Measurements from ENCODE around the gene PEF1.

DNA sequence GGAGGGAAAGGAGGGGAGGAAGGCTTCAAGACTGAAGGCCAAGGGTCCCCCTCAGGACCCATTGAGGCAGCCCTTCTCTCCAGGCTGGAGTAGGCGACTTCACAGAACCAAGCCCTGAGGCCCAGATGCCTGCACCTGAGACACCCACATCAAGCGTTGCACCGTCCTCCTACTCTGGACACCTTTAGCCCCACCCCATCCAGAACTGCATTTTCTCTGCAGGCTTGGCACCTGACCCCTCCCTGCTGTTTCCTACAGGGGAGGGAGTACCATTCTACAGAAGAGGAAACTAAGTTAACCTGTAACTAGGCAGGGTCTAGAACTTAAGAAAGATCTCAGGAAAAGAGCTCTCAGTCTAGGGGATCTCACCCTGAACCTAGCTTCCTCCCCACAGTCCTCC, 12.0 kb downstream of the PEF1 start:
- TF ChIP-seq POLR2AphosphoS5 (IDR thresholded peaks at IDR 0.05; ENCODE audit: low read depth) (no peak), EZH2 (IDR thresholded peaks at IDR 0.05; ENCODE audit: low read depth, unreplicated experiment) (no peak), EZH2phosphoT487 (IDR thresholded peaks at IDR 0.05; ENCODE audit: unreplicated experiment) (no peak), CREB1 (CRISPR knock-in tag; IDR thresholded peaks at IDR 0.05; ENCODE audit: low read depth) (no peak), JUNB (IDR thresholded peaks at IDR 0.05; ENCODE audit: unreplicated experiment) (no peak), REST (IDR thresholded peaks at IDR 0.05; ENCODE audit: unreplicated experiment) (no peak), ZNF114 (CRISPR knock-in tag; IDR thresholded peaks at IDR 0.05) (no peak), ETS1 (IDR thresholded peaks at IDR 0.05) (no peak), NANOG (IDR thresholded peaks at IDR 0.05; ENCODE audit: borderline replicate concordance) (no peak), ZNF331 (CRISPR knock-in tag; IDR thresholded peaks at IDR 0.05; ENCODE audit: low read depth) (no peak), STAT1 (IDR thresholded peaks at IDR 0.05; ENCODE audit: unreplicated experiment) (no peak), ZNF462 (CRISPR knock-in tag; IDR thresholded peaks at IDR 0.05) (no peak)
- TF ChIP-seq, protein P1, sequence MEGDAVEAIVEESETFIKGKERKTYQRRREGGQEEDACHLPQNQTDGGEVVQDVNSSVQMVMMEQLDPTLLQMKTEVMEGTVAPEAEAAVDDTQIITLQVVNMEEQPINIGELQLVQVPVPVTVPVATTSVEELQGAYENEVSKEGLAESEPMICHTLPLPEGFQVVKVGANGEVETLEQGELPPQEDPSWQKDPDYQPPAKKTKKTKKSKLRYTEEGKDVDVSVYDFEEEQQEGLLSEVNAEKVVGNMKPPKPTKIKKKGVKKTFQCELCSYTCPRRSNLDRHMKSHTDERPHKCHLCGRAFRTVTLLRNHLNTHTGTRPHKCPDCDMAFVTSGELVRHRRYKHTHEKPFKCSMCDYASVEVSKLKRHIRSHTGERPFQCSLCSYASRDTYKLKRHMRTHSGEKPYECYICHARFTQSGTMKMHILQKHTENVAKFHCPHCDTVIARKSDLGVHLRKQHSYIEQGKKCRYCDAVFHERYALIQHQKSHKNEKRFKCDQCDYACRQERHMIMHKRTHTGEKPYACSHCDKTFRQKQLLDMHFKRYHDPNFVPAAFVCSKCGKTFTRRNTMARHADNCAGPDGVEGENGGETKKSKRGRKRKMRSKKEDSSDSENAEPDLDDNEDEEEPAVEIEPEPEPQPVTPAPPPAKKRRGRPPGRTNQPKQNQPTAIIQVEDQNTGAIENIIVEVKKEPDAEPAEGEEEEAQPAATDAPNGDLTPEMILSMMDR (conservative IDR thresholded peaks at IDR 0.05; ENCODE audit: low read depth in 2 of 2), result no peak

Data from GM23338 (cell line).